NCI-H526 (cell line): ENCODE measurements around the gene SYT15.
"Not testable (repeated sequence)": the region's sequence is repeated elsewhere in the genome, so short reads cannot be mapped to it uniquely, and the experiment has no call there.

Source experiments
- DNase-seq, 2 experiments: peaks; one replicate each; lab custom pipeline; 2025; lab: John Stamatoyannopoulos, UW

The SYT15 gene

GRCh38 chr10:46556515-46557318 is 22.2 kb upstream of the SYT15 start, which contains the start of gene GPRIN2:
TSS of gene GPRIN2 (minus strand) at chr10:46556658. CDS start at chr10:46550736, 5,922 bp downstream.
- DNase-seq = peak in 1 of 2 experiments; percentile 77

- no peak for DNase-seq
Observed at GRCh38 chr10:46557319-46558121, 21.4 kb upstream of the SYT15 start.

- no peak for DNase-seq
Observed at GRCh38 chr10:46558122-46558391, 20.9 kb upstream of the SYT15 start.

- no peak for DNase-seq
Observed at GRCh38 chr10:46558392-46559185, 20.3 kb upstream of the SYT15 start.

GRCh38 chr10:46559231-46559671 is 19.7 kb upstream of the SYT15 start:
- no peak for DNase-seq

- DNase-seq = no peak
Observed at GRCh38 chr10:46560381-46560780, 18.5 kb upstream of the SYT15 start.

GRCh38 chr10:46560952-46561351 is 18.0 kb upstream of the SYT15 start:
- no peak for DNase-seq

- peak in 1 of 2 experiments; percentile 51 for DNase-seq
Observed at GRCh38 chr10:46565591-46566332, 13.2 kb upstream of the SYT15 start.

GRCh38 chr10:46567151-46567550 is 11.8 kb upstream of the SYT15 start:
- DNase-seq = not testable (repeated sequence)

- not testable (repeated sequence) for DNase-seq
Observed at GRCh38 chr10:46570655-46571054, 8.3 kb upstream of the SYT15 start.

GRCh38 chr10:46572765-46573164 is 6.2 kb upstream of the SYT15 start:
- not testable (repeated sequence) for DNase-seq

- not testable (repeated sequence) for DNase-seq
Observed at GRCh38 chr10:46573314-46573713, 5.6 kb upstream of the SYT15 start.

- not testable (repeated sequence) for DNase-seq
Observed at GRCh38 chr10:46573884-46574283, 5.0 kb upstream of the SYT15 start.

GRCh38 chr10:46577624-46578473 is 1.1 kb upstream of the SYT15 start:
- DNase-seq = not testable (repeated sequence)

GRCh38 chr10:46579378-46579777 is 450 bp downstream of the SYT15 start:
- not testable (repeated sequence) for DNase-seq

GRCh38 chr10:46581997-46582396 is 3.1 kb downstream of the SYT15 start:
- DNase-seq = not testable (repeated sequence)

GRCh38 chr10:46582568-46582967 is 3.6 kb downstream of the SYT15 start:
- not testable (repeated sequence) for DNase-seq

GRCh38 chr10:46584196-46584595 is 5.3 kb downstream of the SYT15 start:
- DNase-seq = not testable (repeated sequence)

- not testable (repeated sequence) for DNase-seq
Observed at GRCh38 chr10:46585246-46585645, 6.3 kb downstream of the SYT15 start.

- not testable (repeated sequence) for DNase-seq
Observed at GRCh38 chr10:46587546-46587945, 8.6 kb downstream of the SYT15 start.
